HCT116 (cell line): Measurements from ENCODE around the gene BTBD9. TPM values are rescaled to one million over a fixed set of nuclear protein-coding genes. Genes with fewer than 3 reads are reported as not detected.

Experiments
- ATAC-seq: fragments of 200-7000 bp; cut with Tn5 transposase; 2 replicates; pipeline ENCODE4 v1.9.1; 2020; ENCODE audit warnings: mild to moderate bottlenecking, moderate library complexity
- BruUV-seq: library from RNA; stranded (reverse); fragments of 400-500 nt; replicated peaks from 2 replicates; lab custom pipeline; 2021; lab: Mats Ljungman, UMichigan
- CTCF ChIA-PET: fragments of 300-600 bp; sonication (Branson Sonifier 250); formaldehyde crosslinking; loops from one replicate; lab custom pipeline; 2021; ENCODE audit warnings: antibody characterized with exemption; lab: Charles Lee
- POLR2A ChIA-PET: fragments of 300-600, 350-600 bp; sonication (Branson Sonifier 250); formaldehyde crosslinking; loops from one replicate; lab custom pipeline; 2021; ENCODE audit warnings: antibody characterized with exemption; lab: Charles Lee
- RAD21 ChIA-PET, 2 experiments: fragments of 300-600 bp; sonication (Branson Sonifier 250); formaldehyde crosslinking; loops; one replicate each; lab custom pipeline; 2023; ENCODE audit warnings: low total read pairs in 2 of 2; ENCODE audit not compliant: uncharacterized antibody in 2 of 2, unreplicated experiment in 2 of 2, low non-redundant PET in 1 of 2; lab: Charles Lee
- DNase-seq: peaks from one replicate; pipeline ENCODE4 v3.0.0-alpha.2; 2010; ENCODE audit warnings: low read depth, low spot score
- H2AFZ ChIP-seq: fragments of 200-600 bp; shearing (Covaris generic), sonication (generic); 2 replicates; pipeline ENCODE4 v1.6.1; 2017; ENCODE audit warnings: low read depth, mixed run types, mixed read lengths, antibody characterized with exemption, low read length; ENCODE audit not compliant: poor library complexity, severe bottlenecking
- H3K27ac ChIP-seq: 2 replicates; pipeline ENCODE4 v1.5.1; 2012; ENCODE audit warnings: low read depth, low read length
- H3K27me3 ChIP-seq: fragments of 200-600 bp; sonication (generic); 2 replicates; pipeline ENCODE4 v1.6.1; 2016; ENCODE audit warnings: mixed run types, low read length, mixed read lengths; ENCODE audit not compliant: insufficient read depth
- H3K36me3 ChIP-seq, 2 experiments: fragments of 200-500 bp in 1 of 2; fragments of 200-600 bp in 1 of 2; sonication (Bioruptor generic) in 1 of 2; sonication (generic) in 1 of 2; 2 replicates each; pipeline versions ENCODE4 v1.5.1 to v1.6.1; 2014 to 2016; ENCODE audit warnings: low read length in 2 of 2, inconsistent platforms in 1 of 2, mixed read lengths in 1 of 2, mixed run types in 1 of 2; ENCODE audit not compliant: insufficient read depth in 2 of 2, control insufficient read depth in 1 of 2
- H3K4me1 ChIP-seq, 2 experiments: fragments of 200-600 bp in 1 of 2; sonication (generic) in 1 of 2; 2 replicates each; pipeline versions ENCODE4 v1.5.1 to v1.6.1; 2012 to 2017; ENCODE audit warnings: low read length in 2 of 2, inconsistent platforms in 1 of 2, mild to moderate bottlenecking in 1 of 2, mixed read lengths in 1 of 2, mixed run types in 1 of 2, moderate library complexity in 1 of 2; ENCODE audit not compliant: insufficient read depth in 2 of 2, control insufficient read depth in 1 of 2
- H3K4me2 ChIP-seq: fragments of 200-600 bp; sonication (generic); 2 replicates; pipeline ENCODE4 v1.6.1; 2017; ENCODE audit warnings: mixed run types, low read length, mixed read lengths
- H3K4me3 ChIP-seq, 2 experiments: fragments of 200-600 bp in 1 of 2; sonication (generic) in 1 of 2; replicated peaks in 1 of 2; 2 replicates each; pipeline ENCODE4 v1.5.1; 2011 to 2016; ENCODE audit warnings: low read length in 2 of 2, control low read depth in 1 of 2, low read depth in 1 of 2, mild to moderate bottlenecking in 1 of 2, mixed read lengths in 1 of 2, mixed run types in 1 of 2
- H3K79me2 ChIP-seq: fragments of 200-600 bp; sonication (generic); 2 replicates; pipeline ENCODE4 v1.6.1; 2017; ENCODE audit warnings: mild to moderate bottlenecking, mixed run types, low read length, moderate library complexity, mixed read lengths; ENCODE audit not compliant: insufficient read depth
- H3K9ac ChIP-seq: fragments of 200-600 bp; sonication (generic); 2 replicates; pipeline ENCODE4 v1.6.1; 2016; ENCODE audit warnings: low read length, mixed read lengths
- H3K9me2 ChIP-seq: fragments of 200-600 bp; sonication (generic), shearing (Covaris generic); 2 replicates; pipeline ENCODE4 v1.6.1; 2017; ENCODE audit warnings: mixed run types, mild to moderate bottlenecking, moderate library complexity; ENCODE audit not compliant: insufficient read depth
- H3K9me3 ChIP-seq, 2 experiments: fragments of 200-500 bp in 1 of 2; fragments of 200-600 bp in 1 of 2; sonication (Bioruptor generic) in 1 of 2; sonication (generic) in 1 of 2; 2 replicates each; pipeline ENCODE4 v1.6.1; 2014 to 2017; ENCODE audit warnings: low read length in 2 of 2, mixed read lengths in 2 of 2, inconsistent platforms in 1 of 2, low read depth in 1 of 2, mild to moderate bottlenecking in 1 of 2, mixed run types in 1 of 2, moderate library complexity in 1 of 2; ENCODE audit not compliant: control insufficient read depth in 1 of 2, insufficient read depth in 1 of 2
- H4K20me1 ChIP-seq: fragments of 200-600 bp; sonication (generic), shearing (Covaris generic); 2 replicates; pipeline ENCODE4 v1.6.1; 2017; ENCODE audit warnings: mixed run types, mild to moderate bottlenecking, moderate library complexity; ENCODE audit not compliant: insufficient read depth
- CEBPB ChIP-seq: IDR thresholded peaks from 2 replicates; pipeline ENCODE4 v1.6.1; 2012; ENCODE audit warnings: low read depth
- EGR1 ChIP-seq: IDR thresholded peaks from 2 replicates; pipeline ENCODE4 v1.6.1; 2012; ENCODE audit warnings: low read depth
- ELF1 ChIP-seq: IDR thresholded peaks from 2 replicates; pipeline ENCODE4 v1.6.1; 2012; ENCODE audit warnings: low read depth, borderline replicate concordance
- EZH2 ChIP-seq: fragments of 200-600 bp; sonication (generic); IDR thresholded peaks from 2 replicates; pipeline ENCODE4 v1.6.1; 2017; ENCODE audit warnings: antibody characterized with exemption, mixed run types
- FOSL1 ChIP-seq: IDR thresholded peaks from 2 replicates; pipeline ENCODE4 v1.6.1; 2012; ENCODE audit warnings: low read depth
- MAX ChIP-seq: IDR thresholded peaks from 2 replicates; pipeline ENCODE4 v1.6.1; 2012
- RAD21 ChIP-seq: IDR thresholded peaks from 2 replicates; pipeline ENCODE4 v1.6.1; 2012; ENCODE audit warnings: low read depth, mild to moderate bottlenecking
- SP1 ChIP-seq: IDR thresholded peaks from 2 replicates; pipeline ENCODE4 v1.6.1; 2012; ENCODE audit warnings: low read depth
- TCF7L2 ChIP-seq: IDR thresholded peaks from 2 replicates; pipeline ENCODE4 v1.7.0; 2011; ENCODE audit warnings: borderline replicate concordance, inconsistent platforms; ENCODE audit not compliant: insufficient read depth, insufficient read length; ENCODE audit errors: extremely low read depth
- ZNF274 ChIP-seq: fragments of 200-500 bp; sonication (Bioruptor generic); IDR thresholded peaks from 2 replicates; pipeline ENCODE4 v1.6.1; 2014; ENCODE audit warnings: mild to moderate bottlenecking, low read depth, low read length, inconsistent platforms
- intact Hi-C: fragments of 100-400 bp; cut with micrococcal nuclease; formaldehyde crosslinking; loops from 2 replicates; pipeline ENCODE4 v1.10.0; 2022
- total RNA-seq: library from RNA; stranded (reverse); gene quantifications from one replicate; pipeline ENCODE4 v1.2.1, GENCODE V29; 2021; ENCODE audit not compliant: unreplicated experiment

Gene BTBD9
- total RNA-seq, 1 experiment from 2014 or later: 10.9 TPM

GRCh38 chr6:38678178-38678760, 38.5 kb upstream of the BTBD9 start:
- BruUV-seq: no TSS peak
- ChIA-PET POLR2A (interaction anchor here (1.0 kb wide), 1 partner anchor 25 kb away, joined by 4 read pairs; the partner anchor contains the start of gene GLO1), CTCF (no interaction called here)

GRCh38 chr6:38676974-38677544, 37.3 kb upstream of the BTBD9 start:
- no peaks in the 10 kb centered on the region for H3K4me1 ChIP-seq
- CTCF ChIA-PET: no interaction called here
- no peaks in the 10 kb centered on the region for H3K9me2 ChIP-seq
- BruUV-seq: no TSS peak
- no peaks in the 10 kb centered on the region for H4K20me1 ChIP-seq
- H3K9me3 ChIP-seq: no peaks in the 10 kb centered on the region
- H3K4me3 ChIP-seq: no peak overlapping the region
- H3K4me2 ChIP-seq: no peak overlapping the region
- POLR2A ChIA-PET: no interaction called here
- H3K27me3 ChIP-seq: no peaks in the 10 kb centered on the region
- TF ChIP-seq CEBPB (no peak), SP1 (no peak), FOSL1 (no peak), TCF7L2 (no peak), EGR1 (no peak), RAD21 (no peak), MAX (no peak), ZNF274 (no peak), EZH2 (no peak), ELF1 (no peak)
- RAD21 ChIA-PET: no interaction called here
- H3K79me2 ChIP-seq: no peaks in the 10 kb centered on the region; the same call in 1 of the 2 replicates
- no peak overlapping the region for H2AFZ ChIP-seq
- peaks cover 26 to 27% of the 10 kb centered on the region in 2 experiments for H3K36me3 ChIP-seq
- ATAC-seq: no peak
- intact Hi-C loops: loop anchor here (10.0 kb wide), 2 partner anchors 182 to 652 kb away; no protein-coding TSS in a partner anchor
- H3K9ac ChIP-seq: no peak overlapping the region
- H3K27ac ChIP-seq: no peak overlapping the region
- no peak for DNase-seq

More at GRCh38 chr6:38678178-38678760, 38.5 kb upstream of the BTBD9 start:
- no peak for TF ChIP-seq EZH2
- Histone ChIP-seq H3K9me3 (no peaks in the 10 kb centered on the region), H3K36me3 (peaks cover 34 to 38% of the 10 kb centered on the region in 2 experiments), H3K27ac (no peak overlapping the region), H3K4me3 (no peak overlapping the region), H4K20me1 (no peaks in the 10 kb centered on the region), H3K4me1 (no peaks in the 10 kb centered on the region), H3K79me2 (no peaks in the 10 kb centered on the region; the same call in 1 of the 2 replicates), H2AFZ (no peak overlapping the region), H3K9me2 (no peaks in the 10 kb centered on the region), H3K9ac (no peak overlapping the region), H3K27me3 (no peaks in the 10 kb centered on the region), H3K4me2 (no peak overlapping the region)
- intact Hi-C loops: loop anchor here (10.0 kb wide), 2 partner anchors 183 to 653 kb away; no protein-coding TSS in a partner anchor
- ATAC-seq (no peak), DNase-seq (no peak)
- RAD21 ChIA-PET: no interaction called here
